NCI-H2081 (cell line): ENCODE results near the gene COMTD1.
"Not testable (repeated sequence)": the region's sequence is repeated elsewhere in the genome, so short reads cannot be mapped to it uniquely, and the experiment has no call there.

Experiments
- DNase-seq, 2 experiments: peaks; one replicate each; lab custom pipeline; 2025; lab: John Stamatoyannopoulos, UW

COMTD1 gene

GRCh38 chr10:75221492-75221891 is 14.3 kb downstream of the COMTD1 start:
- DNase-seq: not testable (repeated sequence)

GRCh38 chr10:75220274-75220673 is 15.5 kb downstream of the COMTD1 start:
- DNase-seq: no peak

GRCh38 chr10:75212343-75212742 is 23.4 kb downstream of the COMTD1 start:
- DNase-seq: no peak

GRCh38 chr10:75211007-75211691 is 24.6 kb downstream of the COMTD1 start:
- peak in 1 of 2 experiments; percentile 29 for DNase-seq

- peak; percentile 72 to 84 for DNase-seq
Observed at GRCh38 chr10:75210282-75211006, 25.3 kb downstream of the COMTD1 start, which contains the start of gene VDAC2. TSS of gene VDAC2 (plus strand) at chr10:75210796. CDS start at chr10:75211159, 363 bp downstream.

GRCh38 chr10:75209921-75210281 is 25.9 kb downstream of the COMTD1 start:
- DNase-seq: peak; percentile 51 to 62

GRCh38 chr10:75209086-75209920 is 26.5 kb downstream of the COMTD1 start:
- DNase-seq: no peak

GRCh38 chr10:75208181-75208580 is 27.6 kb downstream of the COMTD1 start:
- DNase-seq: no peak

GRCh38 chr10:75207857-75208144 is 28.0 kb downstream of the COMTD1 start:
- no peak for DNase-seq

GRCh38 chr10:75207079-75207856 is 28.5 kb downstream of the COMTD1 start:
- DNase-seq: no peak

- not testable (repeated sequence) for DNase-seq
Observed at GRCh38 chr10:75206638-75207037, 29.1 kb downstream of the COMTD1 start.

- DNase-seq: no peak
Observed at GRCh38 chr10:75205908-75206307, 29.8 kb downstream of the COMTD1 start.

- DNase-seq: no peak
Observed at GRCh38 chr10:75203724-75204123, 32.0 kb downstream of the COMTD1 start.

- DNase-seq: not testable (repeated sequence)
Observed at GRCh38 chr10:75203046-75203620, 32.6 kb downstream of the COMTD1 start.

GRCh38 chr10:75202321-75203045 is 33.3 kb downstream of the COMTD1 start:
- DNase-seq: no peak

GRCh38 chr10:75201793-75202307 is 33.9 kb downstream of the COMTD1 start:
- no peak for DNase-seq

GRCh38 chr10:75199949-75200348 is 35.8 kb downstream of the COMTD1 start:
- not testable (repeated sequence) for DNase-seq

- DNase-seq: no peak
Observed at GRCh38 chr10:75197906-75198305, 37.9 kb downstream of the COMTD1 start.

GRCh38 chr10:75197066-75197465 is 38.7 kb downstream of the COMTD1 start:
- no peak for DNase-seq

GRCh38 chr10:75195035-75195763 is 40.6 kb downstream of the COMTD1 start:
- no peak for DNase-seq
